ENCODE measurements around the gene INSRR. TPM values are rescaled to one million over a fixed set of nuclear protein-coding genes. Genes with fewer than 3 reads are reported as not detected.

The INSRR gene
- total and polyA plus RNA-seq, 9 of the 15 experiments (the other 6 are each of a cell fraction or from before 2014, with no cell fraction given) = 0.03 to 0.18 (median 0.06) TPM; not detected in 3

- no peak for TF ChIP-seq NR0B1 (IDR thresholded peaks at IDR 0.05; ENCODE audit: partially characterized antibody)
- TF ChIP-seq TOE1 (IDR thresholded peaks at IDR 0.05; ENCODE audit: borderline replicate concordance) = no peak
- no peak for TF ChIP-seq TOE1 (CRISPR knock-in tag; IDR thresholded peaks at IDR 0.05; ENCODE audit: borderline replicate concordance, low read depth)
- no peak for TF ChIP-seq EP300 (IDR thresholded peaks at IDR 0.05; ENCODE audit: low read length)
- TF ChIP-seq ZFP36 (IDR thresholded peaks at IDR 0.05; ENCODE audit: low read depth, low read length, partially characterized antibody) = no peak
- no peak for TF ChIP-seq ZNF764 (CRISPR knock-in tag; IDR thresholded peaks at IDR 0.05; ENCODE audit: low read depth)
- TF ChIP-seq ARID1B (IDR thresholded peaks at IDR 0.05) = no peak
- TF ChIP-seq ZNF707 (CRISPR knock-in tag; conservative IDR thresholded peaks at IDR 0.05) = no peak
- TF ChIP-seq ZBTB17 (CRISPR knock-in tag; IDR thresholded peaks at IDR 0.05) = no peak
- TF ChIP-seq ZNF740 (CRISPR knock-in tag; IDR thresholded peaks at IDR 0.05) = no peak
- no peak for TF ChIP-seq ZNF740 (tag; IDR thresholded peaks at IDR 0.05)
- TF ChIP-seq ZNF655 (CRISPR knock-in tag; IDR thresholded peaks at IDR 0.05) = no peak
- TF ChIP-seq THRB (CRISPR knock-in tag; conservative IDR thresholded peaks at IDR 0.05) = no peak
- TF ChIP-seq STAT5A (IDR thresholded peaks at IDR 0.05; ENCODE audit: borderline replicate concordance, low read length) = no peak
- TF ChIP-seq CBFA2T3 (IDR thresholded peaks at IDR 0.05) = peak; percentile 10; the same call in 1 of the 2 replicates
- no peak for TF ChIP-seq MAFF (IDR thresholded peaks at IDR 0.05; ENCODE audit: low read length)
- TF ChIP-seq ZNF41 (CRISPR knock-in tag; conservative IDR thresholded peaks at IDR 0.05) = no peak
- TF ChIP-seq CREB3L1 (IDR thresholded peaks at IDR 0.05; ENCODE audit: borderline replicate concordance, low read depth) = no peak
- peak; percentile 73; the same call in 1 of the 2 replicates for TF ChIP-seq ZNF263 (CRISPR knock-in tag; IDR thresholded peaks at IDR 0.05; ENCODE audit: borderline replicate concordance)
- TF ChIP-seq ZNF586 (CRISPR knock-in tag; conservative IDR thresholded peaks at IDR 0.05) = no peak
- TF ChIP-seq LARP7 (IDR thresholded peaks at IDR 0.05) = no peak
- no peak for TF ChIP-seq RBM15 (IDR thresholded peaks at IDR 0.05; ENCODE audit: insufficient read depth, low read length)
Measured at GRCh38 chr1:156892190-156893047, 33.5 kb upstream of the INSRR start (continued).

Measured in K562 (cell line).